Non-pigmented ciliary epithelial cell (primary cell): ENCODE data around the gene TNFRSF14.

Source experiments
- DNase-seq: peaks from one replicate; pipeline ENCODE4 v3.0.0-alpha.2; 2010; ENCODE audit warnings: low read depth

TNFRSF14 gene

DNA sequence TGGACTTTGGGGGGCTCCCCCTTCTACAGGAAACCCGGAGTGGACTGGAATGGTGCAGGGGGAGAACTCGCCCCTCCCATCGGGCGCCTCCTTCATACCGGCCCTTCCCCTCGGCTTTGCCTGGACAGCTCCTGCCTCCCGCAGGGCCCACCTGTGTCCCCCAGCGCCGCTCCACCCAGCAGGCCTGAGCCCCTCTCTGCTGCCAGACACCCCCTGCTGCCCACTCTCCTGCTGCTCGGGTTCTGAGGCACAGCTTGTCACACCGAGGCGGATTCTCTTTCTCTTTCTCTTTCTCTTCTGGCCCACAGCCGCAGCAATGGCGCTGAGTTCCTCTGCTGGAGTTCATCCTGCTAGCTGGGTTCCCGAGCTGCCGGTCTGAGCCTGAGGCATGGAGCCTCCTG, at the start of gene TNFRSF14:
TNFRSF14 (plus strand) TSS at position 95 of the 401 bp plus-strand sequence; CDS start at position 389, 294 bp downstream.
- no peak for DNase-seq

DNA sequence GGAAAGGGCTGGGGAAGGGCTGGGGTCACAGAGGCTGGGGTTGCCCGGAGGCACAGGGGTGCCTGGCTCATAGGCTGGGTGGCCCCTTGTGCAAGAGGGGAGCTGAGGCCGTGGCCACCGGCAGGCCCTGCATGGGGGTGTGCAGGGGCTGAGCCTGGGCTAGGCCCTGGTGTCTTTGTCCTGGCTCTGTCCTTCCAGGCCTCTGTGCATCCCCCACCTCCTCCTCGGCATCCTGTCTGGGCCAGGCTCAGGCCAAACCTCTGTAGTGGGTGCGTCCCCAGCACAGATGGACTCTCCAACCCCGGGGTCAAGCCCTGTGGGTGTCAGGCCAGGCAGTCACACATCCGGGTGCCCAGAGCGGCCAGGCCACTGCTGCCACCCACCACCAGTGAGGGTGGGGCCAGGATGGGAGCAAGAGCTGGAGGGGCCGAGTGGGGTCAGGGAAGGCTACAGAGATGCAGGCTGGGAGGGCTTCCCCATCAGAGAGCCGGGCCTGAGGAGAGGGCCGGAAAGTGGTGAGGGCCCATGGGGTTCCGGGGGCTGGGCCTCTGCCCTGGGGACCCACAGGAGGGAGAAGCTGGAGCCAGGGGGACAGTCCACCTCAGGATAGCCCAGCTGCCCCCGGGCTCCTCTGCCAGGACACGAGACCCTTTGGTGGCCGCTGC, 49.1 kb upstream of the TNFRSF14 start:
- DNase-seq, result no peak

DNA sequence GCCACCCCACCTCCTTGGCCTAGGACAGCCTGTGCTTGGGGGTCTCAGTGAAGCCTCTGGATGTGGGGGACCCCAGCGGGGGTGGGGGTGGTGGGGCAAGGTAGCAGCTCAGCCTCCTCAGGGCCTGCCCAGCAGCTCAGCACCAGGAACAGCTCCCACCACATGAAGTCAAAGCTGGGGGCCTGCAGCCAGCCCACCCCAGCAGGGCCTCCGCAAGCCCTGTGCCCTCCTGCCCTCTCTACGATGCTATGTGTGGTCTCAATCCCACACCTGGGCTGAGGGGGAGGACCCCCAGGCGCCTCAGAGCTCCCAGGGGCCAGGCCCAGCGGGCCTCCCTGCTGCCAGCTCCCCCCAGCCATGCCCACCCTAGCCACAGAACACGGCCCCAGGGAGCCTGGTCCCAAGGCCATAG, 48.4 kb upstream of the TNFRSF14 start:
- DNase-seq, result no peak

DNA sequence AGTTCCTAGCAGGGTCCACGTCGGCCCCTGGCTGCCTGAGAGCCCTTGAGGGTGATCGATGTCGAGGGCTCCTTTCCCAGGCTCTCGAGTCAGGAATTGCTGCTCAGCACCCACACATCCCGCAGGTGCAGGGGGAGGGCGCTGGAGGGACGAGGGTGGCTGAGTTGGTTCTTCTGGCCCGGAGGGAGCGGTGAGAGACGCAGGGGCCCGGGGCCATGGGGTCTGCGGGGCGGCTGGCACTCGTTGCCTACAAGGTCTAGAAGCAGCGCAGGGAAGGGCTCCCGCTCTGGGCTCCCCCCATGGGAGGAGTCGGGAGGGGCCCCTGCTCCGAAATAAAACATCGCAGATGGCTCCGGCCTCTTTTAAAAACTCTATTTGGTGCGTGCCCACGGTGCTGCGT, 48.0 kb upstream of the TNFRSF14 start:
- DNase-seq, result no peak

DNA sequence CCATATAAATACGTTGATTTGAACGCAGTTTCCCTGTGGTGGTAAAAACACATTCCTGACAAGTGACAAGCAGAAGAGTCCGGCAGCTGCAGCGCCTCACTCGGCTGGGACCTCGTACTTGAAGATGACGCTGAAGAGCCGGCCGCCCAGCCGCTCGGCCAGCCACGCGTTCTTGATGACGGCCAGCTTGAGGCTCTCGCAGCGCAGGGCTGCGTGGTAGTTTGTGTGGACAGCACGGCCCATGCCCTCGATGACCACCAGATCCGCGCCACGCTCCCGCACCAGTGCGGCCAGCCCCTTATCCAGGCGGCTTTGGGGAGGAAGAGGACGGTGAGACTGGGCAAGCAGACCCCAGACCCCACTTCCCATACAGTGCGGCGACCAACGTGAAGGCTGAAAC, 47.4 kb upstream of the TNFRSF14 start:
- no peak for DNase-seq

DNA sequence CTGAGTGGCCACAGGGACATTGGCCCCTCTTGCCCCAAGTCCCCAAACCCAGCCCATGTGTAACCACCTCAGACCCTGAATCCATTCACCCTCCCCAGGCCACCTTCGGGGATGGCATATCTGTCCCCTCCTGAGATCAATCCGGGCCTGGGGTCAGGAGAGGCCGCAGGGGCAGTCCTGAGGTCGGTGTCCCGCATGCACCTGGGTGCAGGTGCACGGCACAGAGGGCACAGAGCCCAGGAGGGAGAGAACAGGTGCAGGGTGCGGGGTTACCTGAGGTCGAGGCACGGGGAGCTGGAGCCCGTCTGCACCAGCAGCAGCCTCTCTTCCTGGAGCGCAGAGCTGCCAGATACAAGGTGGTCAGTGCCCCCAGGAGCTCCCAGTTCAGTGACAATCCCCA, 46.6 kb upstream of the TNFRSF14 start:
- no peak for DNase-seq

DNA sequence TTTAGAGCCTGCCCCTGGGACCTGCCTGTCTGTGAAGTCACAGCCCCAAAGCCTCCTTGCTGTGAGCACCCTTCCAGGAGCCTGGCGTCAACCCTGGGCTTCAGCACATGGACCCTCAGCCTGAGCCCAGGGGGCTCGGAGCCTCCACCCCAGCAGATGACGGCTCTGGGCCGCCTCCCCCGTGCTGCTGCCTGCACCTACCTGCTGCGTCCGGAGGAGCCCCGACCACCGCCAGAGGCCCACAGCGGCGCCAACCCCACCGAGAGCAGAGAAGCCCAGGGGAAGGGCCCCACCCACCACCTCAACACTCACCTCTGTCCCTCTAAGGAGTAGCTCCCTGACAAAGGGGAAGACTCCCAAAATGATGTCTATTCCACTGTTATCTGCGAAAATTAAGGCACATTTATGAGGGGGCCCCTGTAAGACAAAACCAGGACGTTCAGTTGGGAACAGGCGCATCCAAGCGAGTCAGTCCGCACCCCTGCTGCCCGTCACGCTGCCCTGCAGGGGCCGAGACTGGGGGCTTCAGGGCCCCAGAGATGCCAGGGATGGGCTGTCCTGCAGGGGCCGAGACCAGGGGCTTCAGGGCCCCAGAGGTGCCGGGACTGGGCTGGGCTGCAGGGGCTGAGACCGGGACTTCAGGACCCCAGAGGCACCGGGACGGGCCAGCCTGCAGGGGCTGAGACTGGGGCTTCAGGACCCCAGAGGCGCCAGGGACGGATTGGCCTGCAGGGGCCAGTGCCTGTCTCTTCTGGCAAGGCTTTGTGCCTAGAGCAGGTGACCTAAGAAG, 45.6 kb upstream of the TNFRSF14 start:
- no peak for DNase-seq

DNA sequence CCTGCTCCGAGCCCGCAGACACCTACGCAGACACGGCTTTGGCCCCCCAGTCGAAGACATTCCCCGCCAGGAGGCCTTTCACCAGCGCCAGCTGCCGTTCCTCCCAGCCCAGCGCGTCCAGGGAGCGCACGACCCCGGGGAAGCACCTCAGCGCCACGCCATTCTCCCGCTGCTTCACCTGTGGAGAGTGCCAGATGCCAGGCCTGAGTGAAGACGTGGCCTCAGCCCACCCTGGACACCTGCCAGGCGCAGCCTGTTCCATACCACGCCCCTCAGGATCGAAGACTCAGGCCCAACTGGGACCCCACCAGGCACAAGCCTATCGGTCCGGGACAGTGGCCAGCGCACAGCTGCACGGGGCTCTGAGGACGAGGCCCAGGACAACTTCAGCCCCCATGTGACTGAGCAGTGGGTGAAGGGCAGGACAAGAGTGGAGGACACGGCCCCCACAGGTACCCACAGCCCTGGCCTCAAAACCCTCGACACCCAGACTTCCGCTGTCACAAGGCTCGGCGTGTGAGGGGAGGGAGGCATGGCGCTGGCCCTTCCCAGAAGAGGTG, 43.2 kb upstream of the TNFRSF14 start:
- DNase-seq, result no peak

DNA sequence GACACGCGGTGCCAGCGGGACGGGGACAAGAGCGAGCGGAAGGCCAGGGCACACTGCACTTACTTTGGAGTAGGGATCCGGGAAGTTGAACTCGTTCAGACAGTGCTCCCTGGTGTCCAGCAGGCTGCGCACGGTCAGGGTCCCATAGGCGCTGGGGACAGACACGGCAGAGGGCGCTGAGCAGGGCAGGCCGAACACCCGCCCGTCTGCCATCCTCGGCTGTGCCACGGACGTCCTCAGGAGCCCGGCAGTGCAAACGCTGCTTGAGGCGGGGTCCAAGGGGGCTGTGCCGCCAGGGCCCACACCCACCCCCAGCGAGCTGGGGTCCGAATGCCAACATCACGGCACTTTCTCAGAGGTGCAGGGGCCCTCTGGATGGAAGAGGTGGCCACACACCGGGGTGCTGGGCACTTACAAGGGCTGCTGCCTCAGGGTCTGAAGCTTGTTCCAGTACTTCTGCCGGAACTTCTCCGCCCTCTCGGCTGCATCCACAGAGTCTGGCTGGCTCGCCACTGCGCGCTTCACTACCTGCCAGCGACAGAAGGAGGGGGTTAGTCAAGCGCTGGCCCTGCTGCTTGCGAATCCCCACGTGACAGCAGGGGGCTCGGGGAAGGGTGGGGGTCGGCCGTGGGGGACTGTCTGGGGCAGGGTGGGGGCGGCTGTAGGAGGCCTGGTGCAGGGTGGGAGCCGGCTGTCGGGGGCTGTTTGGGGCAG, 42.1 kb upstream of the TNFRSF14 start:
- DNase-seq, result no peak

DNA sequence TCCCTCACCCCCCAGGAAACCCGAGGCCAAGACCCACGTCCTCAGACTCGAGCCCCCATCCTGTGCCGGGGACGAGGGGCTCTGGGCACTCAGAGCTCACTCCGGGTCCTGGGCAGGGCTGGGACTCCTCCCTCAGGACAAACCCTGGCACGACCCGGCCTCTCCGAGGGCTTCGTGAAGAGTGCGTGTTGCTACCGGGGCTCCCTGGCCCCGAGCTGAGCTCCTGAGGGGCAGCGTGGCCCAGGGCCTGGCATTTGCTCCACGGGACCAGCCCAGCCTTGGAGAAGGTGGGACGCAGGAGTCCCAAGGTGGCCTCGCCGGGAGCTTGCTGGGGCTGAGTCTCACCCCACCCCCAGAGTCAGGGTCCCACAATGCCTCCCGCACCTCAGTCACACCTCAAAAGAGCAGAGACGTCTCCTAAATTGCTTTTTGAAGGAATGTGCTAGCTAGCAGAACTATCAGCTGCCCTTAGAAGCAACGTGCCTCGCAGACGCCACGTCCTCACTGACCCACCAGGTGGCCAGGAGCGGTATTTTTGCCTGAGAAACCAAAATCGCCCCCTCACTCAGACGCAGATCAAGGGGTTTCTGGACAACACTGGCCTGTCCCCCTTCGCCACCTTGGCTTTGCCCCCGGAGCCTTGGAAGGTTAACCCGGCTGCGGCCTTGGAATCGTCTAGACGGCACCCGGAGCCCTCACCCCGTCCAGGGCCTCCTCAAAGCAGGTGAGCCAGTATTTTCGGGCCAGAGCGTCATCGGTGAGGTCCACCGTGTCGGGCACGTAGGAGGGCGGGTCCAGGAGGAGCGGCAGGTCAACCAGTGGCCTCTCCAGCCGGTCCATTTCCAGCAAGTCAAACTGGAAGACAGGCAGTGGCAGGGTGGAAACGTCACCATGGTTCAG, 41.1 kb upstream of the TNFRSF14 start:
- no peak for DNase-seq

DNA sequence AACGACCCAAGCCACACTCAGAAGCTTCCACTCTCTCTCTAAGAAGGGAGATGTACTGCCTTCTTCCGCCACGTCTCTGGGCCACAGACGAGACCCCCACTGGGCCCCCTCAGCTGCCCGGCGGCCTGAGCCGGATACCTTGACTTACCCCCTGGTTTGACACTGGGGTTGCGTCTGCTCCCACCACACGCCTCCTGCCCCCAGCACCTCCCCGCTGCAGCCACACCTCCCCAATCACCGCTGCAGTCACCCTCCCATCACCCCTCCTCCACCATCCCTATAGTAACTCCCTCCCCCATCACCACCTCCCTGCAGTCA, 40.4 kb upstream of the TNFRSF14 start:
- DNase-seq, result no peak

DNA sequence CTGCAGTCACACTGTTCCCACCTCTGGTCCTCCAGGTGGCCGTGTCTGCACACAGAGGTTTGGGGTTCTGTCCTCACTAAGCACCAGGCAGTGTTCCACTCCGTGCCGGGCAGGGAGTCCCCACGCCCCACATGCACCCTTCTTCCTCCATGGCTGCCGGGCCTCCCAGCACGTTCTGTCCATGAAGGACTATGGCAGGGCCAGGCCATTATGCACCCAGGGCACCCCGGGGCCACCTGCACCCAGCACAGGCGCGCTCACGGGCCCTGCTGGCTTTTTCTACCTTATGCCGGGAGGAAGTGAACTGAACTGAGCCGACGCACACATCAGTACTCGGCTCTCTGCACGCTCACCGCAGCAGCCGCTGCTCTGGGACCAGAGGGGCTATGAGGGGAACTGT, 40.0 kb upstream of the TNFRSF14 start:
- DNase-seq, result no peak

DNA sequence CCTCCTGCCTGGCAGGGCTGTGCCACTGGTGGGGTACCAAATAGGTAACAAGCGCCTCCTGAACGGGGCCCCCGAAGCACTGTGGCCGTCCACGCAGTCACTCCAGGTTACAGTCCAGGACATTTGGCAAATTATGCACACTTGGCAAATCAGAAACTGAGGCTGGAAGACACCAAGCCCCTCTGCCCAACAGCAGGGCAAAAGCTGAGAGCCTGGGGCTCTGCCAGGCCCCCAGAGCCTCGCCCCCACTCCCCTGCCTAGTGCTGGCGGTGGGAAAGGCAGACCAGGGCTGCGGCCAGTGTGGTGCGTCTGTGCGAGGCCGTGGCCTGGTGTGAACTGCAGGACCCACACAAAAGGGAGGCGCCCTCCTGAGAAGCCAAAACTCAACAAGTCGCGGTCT, 39.2 kb upstream of the TNFRSF14 start:
- no peak for DNase-seq

DNA sequence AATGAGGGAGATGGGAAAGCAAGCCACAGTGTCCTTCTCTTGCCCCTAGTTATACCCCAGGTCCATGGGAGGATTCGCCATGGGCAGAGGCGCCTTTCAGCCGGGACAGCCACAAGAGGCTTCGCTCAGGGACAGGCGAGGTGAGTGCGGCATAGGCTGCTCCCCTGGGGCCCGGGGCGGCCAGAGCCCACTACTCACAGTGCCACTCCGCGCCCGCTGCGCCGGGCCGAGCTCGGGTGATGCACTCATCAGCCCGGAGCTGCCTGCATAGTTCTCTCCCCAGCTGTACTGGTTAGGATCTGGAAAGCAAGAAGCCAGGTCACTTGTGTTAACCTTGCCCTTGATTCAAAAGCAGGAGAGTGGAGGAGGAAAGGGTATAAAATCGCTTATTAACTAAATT, 38.2 kb upstream of the TNFRSF14 start:
- no peak for DNase-seq

DNA sequence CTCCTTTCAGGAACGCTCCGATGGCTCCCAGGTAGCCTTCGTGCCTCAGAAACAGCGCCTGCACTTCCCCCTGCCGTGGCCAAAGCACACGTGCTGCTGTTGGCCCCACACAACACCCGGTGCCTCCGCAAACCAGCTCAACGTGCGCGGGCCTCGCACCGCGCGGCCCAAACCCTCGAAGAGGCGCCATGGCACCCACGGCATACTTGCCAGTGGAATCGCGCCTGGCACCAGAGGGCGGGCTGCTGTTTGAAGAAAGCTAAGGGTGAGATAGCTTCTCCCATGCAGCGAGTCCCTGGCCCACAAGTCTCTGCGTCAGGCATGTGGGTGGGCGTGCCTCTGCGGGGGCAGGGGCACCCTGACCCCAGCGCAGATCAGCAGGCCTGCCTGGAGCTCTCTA, 37.6 kb upstream of the TNFRSF14 start:
- no peak for DNase-seq

DNA sequence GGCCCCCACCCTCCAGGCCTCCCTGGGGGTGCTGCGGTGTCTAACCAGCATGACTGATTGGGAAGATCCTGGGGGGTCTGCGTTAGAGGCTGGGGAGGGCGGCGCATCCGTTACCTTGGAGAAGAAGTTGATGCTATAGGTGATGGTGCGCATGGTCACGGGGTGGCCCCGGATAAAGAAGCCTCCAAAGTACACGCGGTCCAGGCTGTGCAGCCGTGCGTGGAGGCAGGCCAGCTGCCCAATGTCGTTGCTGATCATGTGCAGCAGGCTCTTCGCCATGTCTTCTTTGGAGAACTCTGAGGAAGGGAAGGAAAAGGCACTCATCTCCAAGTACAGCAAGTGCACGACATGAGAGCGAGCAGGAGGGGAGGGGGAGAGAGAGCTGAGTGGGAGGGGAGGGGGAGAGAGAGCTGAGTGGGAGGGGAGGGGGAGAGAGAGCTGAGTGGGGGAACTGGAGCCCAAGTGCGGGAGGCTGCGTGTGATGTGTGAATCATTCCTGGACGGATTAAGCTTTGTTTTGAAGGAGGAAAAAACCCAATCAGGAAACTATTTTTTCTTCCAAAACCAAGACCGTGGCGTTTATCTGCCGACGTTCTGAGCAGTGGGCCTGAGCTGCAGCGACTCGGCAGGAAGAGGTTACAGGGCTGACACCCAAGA, 37.0 kb upstream of the TNFRSF14 start:
- no peak for DNase-seq

DNA sequence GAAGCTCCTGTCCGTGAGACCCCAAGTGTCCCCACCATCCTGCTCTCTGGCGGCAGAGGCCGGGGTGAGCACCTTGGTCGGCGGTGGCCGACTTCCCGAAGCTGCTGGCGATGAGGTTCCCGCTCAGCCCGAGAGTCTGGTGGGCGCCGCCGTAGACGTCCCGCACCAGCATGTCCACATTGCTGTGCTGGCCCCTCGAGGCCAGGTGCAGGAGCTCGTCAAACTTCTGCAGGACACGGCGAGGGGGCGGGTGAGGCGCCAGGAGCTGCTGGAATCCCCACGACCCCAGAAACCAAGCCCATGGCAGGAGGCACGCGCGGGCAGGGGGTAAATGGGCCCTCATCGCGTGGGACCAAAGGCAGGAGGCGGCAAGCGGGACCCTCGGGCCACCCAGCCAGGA, 36.4 kb upstream of the TNFRSF14 start:
- DNase-seq, result no peak

DNA sequence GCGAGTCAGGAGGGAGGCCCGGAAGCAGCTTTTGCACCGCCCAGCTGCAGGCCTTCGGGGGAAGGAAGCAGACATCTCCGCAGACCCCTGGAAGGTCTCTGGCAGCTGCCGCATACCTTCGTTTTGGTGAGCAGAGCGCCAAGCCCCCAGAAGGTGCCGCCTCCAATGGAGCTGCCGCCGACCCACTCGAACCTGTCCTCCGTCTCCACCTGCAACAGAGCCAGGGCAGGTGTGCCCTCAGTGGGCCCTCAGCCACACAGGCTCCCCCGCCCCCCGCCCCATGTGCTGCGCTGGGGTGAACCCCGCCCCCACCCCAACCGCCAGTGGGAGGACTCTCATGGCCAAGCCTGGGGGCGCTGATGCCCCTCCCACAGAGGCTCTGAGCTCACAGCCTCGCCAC, 36.0 kb upstream of the TNFRSF14 start:
- no peak for DNase-seq

DNA sequence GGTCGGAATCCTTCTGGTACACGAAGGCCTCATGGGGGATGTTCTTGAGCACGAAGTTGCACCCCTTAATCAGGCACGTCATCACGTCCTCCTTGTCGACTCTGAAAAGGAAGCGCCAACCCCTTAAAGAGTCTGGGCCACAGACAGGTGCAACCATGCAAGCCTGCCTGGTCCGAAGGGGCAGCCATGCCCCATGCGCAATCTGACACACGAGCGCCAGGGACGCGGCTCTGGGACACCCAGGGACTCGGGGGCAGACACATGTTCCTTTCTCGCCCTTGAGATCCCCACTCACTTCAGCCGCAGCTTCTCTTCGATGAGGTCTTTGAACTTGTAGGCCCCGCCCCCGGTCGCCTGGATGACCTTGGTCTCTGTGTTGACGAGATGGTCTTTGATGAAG, 35.4 kb upstream of the TNFRSF14 start:
- no peak for DNase-seq

DNA sequence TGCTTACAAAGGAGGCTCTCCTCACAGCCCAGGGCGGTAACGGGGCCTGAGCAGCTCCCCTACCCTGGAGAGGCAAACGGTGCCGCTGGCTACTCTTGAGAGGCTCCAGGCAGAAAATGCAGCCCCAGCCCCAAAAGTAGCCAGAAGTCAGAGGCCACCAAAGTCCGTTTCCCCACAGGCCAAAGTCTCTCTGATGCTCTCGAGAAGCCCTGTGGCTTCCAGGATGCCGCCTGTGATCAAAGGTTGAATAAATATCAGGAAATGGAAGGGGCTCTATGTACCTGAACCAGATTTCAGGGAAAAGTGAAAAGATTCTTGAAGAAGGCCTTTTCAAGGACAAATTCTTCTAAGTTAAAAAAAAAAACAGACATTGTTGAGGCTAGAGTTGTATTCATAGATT, 33.9 kb upstream of the TNFRSF14 start:
- DNase-seq, result no peak

DNA sequence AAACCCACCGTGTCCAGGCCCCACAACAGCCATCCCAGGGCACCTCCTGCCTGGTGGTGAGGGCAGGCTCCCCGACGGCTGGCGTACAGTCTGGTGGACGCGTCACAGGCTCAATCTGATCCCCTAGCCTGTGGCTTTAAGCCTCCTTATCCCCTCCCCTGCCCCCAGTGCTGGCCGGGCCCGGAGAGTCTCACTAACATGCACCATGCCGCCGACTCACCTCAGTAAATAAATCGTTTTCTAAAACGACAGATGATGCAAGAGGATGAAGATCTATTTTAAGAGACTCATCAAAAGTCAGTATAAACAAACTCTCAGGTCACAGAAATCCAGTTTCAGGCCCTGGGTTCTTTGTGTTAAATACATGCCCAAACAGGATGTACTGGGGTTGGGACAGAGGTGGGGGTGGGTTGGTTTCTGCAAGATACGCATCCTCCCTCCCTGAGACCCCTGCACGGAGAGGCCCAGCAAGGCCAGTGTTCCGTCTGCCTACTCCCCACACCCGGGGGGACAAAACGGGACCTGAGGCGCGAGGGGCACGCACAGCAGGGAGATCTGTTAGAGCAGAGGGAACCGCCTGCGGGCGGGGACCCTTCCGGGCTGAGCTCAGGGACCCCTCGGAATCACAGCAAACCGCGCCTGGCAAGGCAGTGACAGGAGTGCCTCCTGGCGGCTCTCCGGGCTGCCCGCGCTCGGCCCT, 32.8 kb upstream of the TNFRSF14 start:
- no peak for DNase-seq
